Prostate gland (tissue), 2 donors: ENCODE data around the gene PLCB4. TPM values are rescaled to one million over a fixed set of nuclear protein-coding genes. Genes with fewer than 3 reads are reported as not detected.

Experiments used
- DNase-seq: peaks from one replicate; pipeline ENCODE4 v3.0.0-alpha.2; 2019; ENCODE audit warnings: low spot score
- H3K27ac ChIP-seq, 2 donors: fragments of 200-600 bp; sonication (generic); 2 replicates each; pipeline ENCODE4 v1.5.1; 2017 to 2019
- H3K27me3 ChIP-seq: fragments of 200-600 bp; sonication (generic); replicated peaks from 2 replicates; pipeline ENCODE4 v1.5.1; 2019; ENCODE audit not compliant: insufficient read depth
- H3K36me3 ChIP-seq, 2 donors: fragments of 200-600 bp; sonication (generic); 1 replicate in 1 of 2; 2 replicates in 1 of 2; pipeline versions ENCODE4 v1.5.1 to v1.8.1; 2017 to 2019
- H3K4me1 ChIP-seq: fragments of 200-600 bp; sonication (generic); replicated peaks from 2 replicates; pipeline ENCODE4 v1.5.1; 2019
- H3K4me3 ChIP-seq, 2 donors: fragments of 200-600 bp; sonication (generic); 2 replicates each; pipeline ENCODE4 v1.5.1; 2017 to 2019
- H3K9me3 ChIP-seq: fragments of 200-600 bp; sonication (generic); 2 replicates; pipeline ENCODE4 v1.5.1; 2017
- CTCF ChIP-seq, 4 experiments: fragments of 200-600 bp in 2 of 4; fragments of 450-650 bp in 2 of 4; sonication (generic) in 2 of 4; IDR thresholded peaks; 1 replicate in 3 of 4; 2 replicates in 1 of 4; pipeline ENCODE4 v1.5.1; 2016 to 2019; ENCODE audit warnings: antibody characterized with exemption in 4 of 4, mild to moderate bottlenecking in 2 of 4, moderate library complexity in 2 of 4
- POLR2A ChIP-seq: fragments of 450-650 bp; IDR thresholded peaks from one replicate; pipeline ENCODE4 v1.6.1; 2016; ENCODE audit warnings: antibody characterized with exemption, mild to moderate bottlenecking
- POLR2AphosphoS5 ChIP-seq: sonication (generic); formaldehyde crosslinking; IDR thresholded peaks from one replicate; pipeline ENCODE4 v1.6.1; 2017; ENCODE audit warnings: antibody characterized with exemption
- WGBS: methylation state at CpG from one replicate; pipeline ENCODE4 v1.1.5; 2018; 5-methylcytosine and 5-hydroxymethylcytosine counted together
- intact Hi-C: fragments of 100-400 bp; cut with DNase I; formaldehyde crosslinking; loops from one replicate; pipeline ENCODE4 v1.14.2; 2022
- total RNA-seq, 2 donors: library from RNA; depleted of rRNA; stranded (reverse); fragments of >200 nt; gene quantifications; one replicate each; pipeline ENCODE4 v1.1.0, GENCODE V29; 2016

The PLCB4 gene
- total RNA-seq, 2 donors from 2014 or later: 9.1 to 11.6 TPM

- WGBS: 84% methylated on average over 2 of the region's 2 CpGs
- no peak overlapping the region for H3K27ac ChIP-seq
- DNase-seq: no peak
- no peaks in the 10 kb centered on the region for H3K27me3 ChIP-seq
- H3K4me1 ChIP-seq: no peaks in the 10 kb centered on the region
- H3K36me3 ChIP-seq: no peaks in the 10 kb centered on the region
- TF ChIP-seq POLR2A (no peak), CTCF (IDR thresholded peaks at IDR 0.05) (no peak), POLR2AphosphoS5 (no peak)
- intact Hi-C loops: no loop called here
- no peak overlapping the region for H3K4me3 ChIP-seq
- H3K9me3 ChIP-seq: no peaks in the 10 kb centered on the region
These were observed 221.4 kb downstream of the PLCB4 start for GRCh38 chr20:9290331-9290730.

- H3K27ac ChIP-seq: no peak overlapping the region
- no peak overlapping the region for H3K4me3 ChIP-seq
- H3K4me1 ChIP-seq: no peaks in the 10 kb centered on the region
- 86% methylated on average over 2 of the region's 2 CpGs for WGBS
- no peaks in the 10 kb centered on the region for H3K9me3 ChIP-seq
- intact Hi-C loops: no loop called here
- H3K27me3 ChIP-seq: no peaks in the 10 kb centered on the region
- TF ChIP-seq POLR2A (no peak), POLR2AphosphoS5 (no peak), CTCF (IDR thresholded peaks at IDR 0.05) (no peak)
- no peaks in the 10 kb centered on the region for H3K36me3 ChIP-seq
- DNase-seq: no peak
These were observed 224.3 kb downstream of the PLCB4 start for GRCh38 chr20:9293145-9293544.

GRCh38 chr20:9294041-9294440 lies 225.2 kb downstream of the PLCB4 start:
- no peaks in the 10 kb centered on the region for H3K9me3 ChIP-seq
- no peak for DNase-seq
- no peaks in the 10 kb centered on the region for H3K36me3 ChIP-seq
- H3K4me1 ChIP-seq: no peaks in the 10 kb centered on the region
- TF ChIP-seq POLR2A (no peak), POLR2AphosphoS5 (no peak), CTCF (IDR thresholded peaks at IDR 0.05) (no peak)
- no peaks in the 10 kb centered on the region for H3K27me3 ChIP-seq
- no peak overlapping the region for H3K27ac ChIP-seq
- intact Hi-C loops: no loop called here
- H3K4me3 ChIP-seq: no peak overlapping the region

- no peaks in the 10 kb centered on the region for H3K36me3 ChIP-seq
- no peaks in the 10 kb centered on the region for H3K9me3 ChIP-seq
- TF ChIP-seq CTCF (IDR thresholded peaks at IDR 0.05) (no peak), POLR2A (no peak), POLR2AphosphoS5 (no peak)
- 33% methylated on average over 2 of the region's 2 CpGs for WGBS
- DNase-seq: no peak
- H3K27me3 ChIP-seq: no peaks in the 10 kb centered on the region
- H3K4me1 ChIP-seq: no peaks in the 10 kb centered on the region
- H3K4me3 ChIP-seq: no peak overlapping the region
- intact Hi-C loops: no loop called here
- H3K27ac ChIP-seq: no peak overlapping the region
These were observed 230.0 kb downstream of the PLCB4 start for GRCh38 chr20:9298906-9299305.

- Histone ChIP-seq H3K36me3 (no peaks in the 10 kb centered on the region), H3K4me3 (no peak overlapping the region), H3K27me3 (no peaks in the 10 kb centered on the region), H3K4me1 (no peaks in the 10 kb centered on the region), H3K9me3 (no peaks in the 10 kb centered on the region), H3K27ac (no peak overlapping the region)
- TF ChIP-seq POLR2A: no peak
- TF ChIP-seq CTCF (IDR thresholded peaks at IDR 0.05): no peak
- TF ChIP-seq POLR2AphosphoS5: no peak
- DNase-seq: no peak
- intact Hi-C loops: no loop called here
These were observed 231.2 kb downstream of the PLCB4 start for GRCh38 chr20:9300080-9300479.
